ENCODE data around the gene FAT1. TPM values are rescaled to one million over a fixed set of nuclear protein-coding genes. Genes with fewer than 3 reads are reported as not detected.

Gene FAT1
- polyA plus RNA-seq, 1 experiment, result 489 TPM

DNA sequence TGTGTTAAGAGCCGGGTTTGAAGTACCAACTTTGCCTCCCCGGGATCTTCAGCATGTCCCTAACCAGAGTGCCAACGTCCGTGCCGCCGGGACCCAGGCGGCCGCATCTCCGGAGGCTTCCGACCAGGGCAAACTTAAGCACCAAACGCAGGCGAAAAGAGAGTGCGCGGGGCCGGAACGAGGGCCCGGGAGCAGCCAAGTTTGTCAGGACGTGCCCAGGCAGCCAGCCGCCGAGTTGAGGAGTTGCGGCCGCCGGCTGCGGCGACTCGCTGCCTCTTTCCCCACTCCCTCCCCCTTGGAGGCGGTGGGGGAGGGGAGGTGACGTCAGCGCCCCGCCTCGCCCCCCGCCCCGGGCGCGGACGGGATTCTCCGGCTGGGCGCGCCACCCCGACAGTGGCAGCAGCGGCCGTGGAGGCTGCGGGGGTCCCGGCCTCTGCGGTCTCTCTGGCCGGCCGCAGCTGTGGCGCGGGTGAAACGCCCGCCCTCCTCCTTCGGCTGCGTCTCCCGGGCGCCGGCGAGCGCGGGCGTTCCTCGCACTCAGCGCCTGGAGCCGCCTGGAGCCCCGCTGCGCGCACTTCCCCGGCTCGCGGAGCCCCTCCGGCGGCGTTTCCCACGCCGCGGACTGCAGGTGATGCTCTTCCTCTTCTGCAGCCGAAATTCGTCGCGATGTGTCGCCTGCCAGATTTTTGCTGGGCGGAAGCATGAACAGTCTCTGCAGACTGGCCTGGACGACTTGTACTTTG, 2.9 kb upstream of the FAT1 start:
- TF ChIP-seq, protein P1, sequence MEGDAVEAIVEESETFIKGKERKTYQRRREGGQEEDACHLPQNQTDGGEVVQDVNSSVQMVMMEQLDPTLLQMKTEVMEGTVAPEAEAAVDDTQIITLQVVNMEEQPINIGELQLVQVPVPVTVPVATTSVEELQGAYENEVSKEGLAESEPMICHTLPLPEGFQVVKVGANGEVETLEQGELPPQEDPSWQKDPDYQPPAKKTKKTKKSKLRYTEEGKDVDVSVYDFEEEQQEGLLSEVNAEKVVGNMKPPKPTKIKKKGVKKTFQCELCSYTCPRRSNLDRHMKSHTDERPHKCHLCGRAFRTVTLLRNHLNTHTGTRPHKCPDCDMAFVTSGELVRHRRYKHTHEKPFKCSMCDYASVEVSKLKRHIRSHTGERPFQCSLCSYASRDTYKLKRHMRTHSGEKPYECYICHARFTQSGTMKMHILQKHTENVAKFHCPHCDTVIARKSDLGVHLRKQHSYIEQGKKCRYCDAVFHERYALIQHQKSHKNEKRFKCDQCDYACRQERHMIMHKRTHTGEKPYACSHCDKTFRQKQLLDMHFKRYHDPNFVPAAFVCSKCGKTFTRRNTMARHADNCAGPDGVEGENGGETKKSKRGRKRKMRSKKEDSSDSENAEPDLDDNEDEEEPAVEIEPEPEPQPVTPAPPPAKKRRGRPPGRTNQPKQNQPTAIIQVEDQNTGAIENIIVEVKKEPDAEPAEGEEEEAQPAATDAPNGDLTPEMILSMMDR (IDR thresholded peaks at IDR 0.05; ENCODE audit: insufficient read depth, low read depth, low read length), result peak; percentile 31; the same call in 1 of the 2 replicates
- ChIA-PET CTCF (interaction anchor here (0.6 to 1.9 kb wide), 16 partner anchors 11 to 880 kb away, joined by 3 to 5 read pairs (median 3); no protein-coding TSS in a partner anchor), POLR2A (no interaction called here)
- peak overlapping the region; percentile 83 for H3K4me3 ChIP-seq (ENCODE audit: low read depth, low read length)
- no peaks in the 10 kb centered on the region for H3K36me3 ChIP-seq (ENCODE audit: control insufficient read depth, insufficient read depth, low read length)
- no peaks in the 10 kb centered on the region for H3K27me3 ChIP-seq (ENCODE audit: control insufficient read depth, insufficient read depth, low read length)
- no peak for DNase-seq (ENCODE audit: low read depth)

DNA sequence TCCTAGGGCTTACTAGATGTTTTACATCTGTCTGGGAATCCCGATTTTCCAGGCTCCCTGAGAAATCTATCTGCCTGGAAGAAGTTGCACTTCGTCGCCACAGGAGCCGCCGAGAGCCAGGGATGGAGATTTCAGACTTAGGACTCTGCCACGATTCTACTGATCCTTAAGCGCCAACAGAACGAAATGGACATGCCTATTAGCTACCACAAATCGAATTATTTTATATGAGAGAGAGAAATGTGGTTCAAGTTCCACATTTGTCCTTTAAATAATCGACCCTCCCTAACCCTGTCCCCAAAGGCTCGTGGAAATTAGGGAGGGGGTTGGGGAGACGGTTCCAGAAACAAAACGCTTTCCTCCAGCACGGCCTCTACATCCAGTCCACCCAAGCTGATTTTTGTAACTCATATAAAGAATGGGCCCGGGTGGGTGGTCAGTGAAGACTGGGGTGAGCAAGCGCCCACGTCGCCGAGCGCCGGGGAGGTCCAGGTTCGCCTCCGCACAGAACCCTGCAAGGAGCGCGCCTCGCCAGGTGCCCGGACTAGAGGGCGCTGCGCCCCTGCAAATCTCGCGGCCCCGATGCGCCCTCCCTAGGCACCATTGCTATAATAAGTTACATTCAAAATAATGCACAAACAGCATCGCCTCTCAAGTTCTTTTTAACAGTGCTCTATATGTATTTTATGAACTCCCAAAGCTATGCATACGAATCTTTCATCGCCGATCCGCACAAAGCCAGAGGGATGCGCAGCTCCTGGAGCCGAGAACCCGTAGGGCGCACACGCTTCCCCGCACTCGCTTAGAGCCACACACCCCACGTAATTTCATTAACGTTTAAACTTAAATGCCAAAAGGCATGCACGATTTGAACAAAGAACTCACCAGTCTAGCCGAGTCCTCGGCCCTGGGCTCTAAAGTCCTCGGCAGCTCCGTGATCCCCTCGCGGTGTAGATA, 2.1 kb upstream of the FAT1 start:
- CTCF ChIA-PET, result interaction anchor here (0.6 to 1.9 kb wide), 18 partner anchors 10 to 881 kb away, joined by 3 to 5 read pairs (median 3); no protein-coding TSS in a partner anchor
- Histone ChIP-seq H3K27me3 (ENCODE audit: control insufficient read depth, insufficient read depth, low read length) (no peaks in the 10 kb centered on the region), H3K36me3 (ENCODE audit: control insufficient read depth, insufficient read depth, low read length) (no peaks in the 10 kb centered on the region), H3K4me3 (ENCODE audit: low read depth, low read length) (peak overlapping the region; percentile 83)
- POLR2A ChIA-PET, result interaction anchor here (1.1 kb wide), 1 partner anchor 90 kb away, joined by 3 read pairs; no protein-coding TSS in a partner anchor
- TF ChIP-seq, protein P1 (IDR thresholded peaks at IDR 0.05; ENCODE audit: insufficient read depth, low read depth, low read length), result peak; percentile 87
- no peak for DNase-seq (ENCODE audit: low read depth)

DNA sequence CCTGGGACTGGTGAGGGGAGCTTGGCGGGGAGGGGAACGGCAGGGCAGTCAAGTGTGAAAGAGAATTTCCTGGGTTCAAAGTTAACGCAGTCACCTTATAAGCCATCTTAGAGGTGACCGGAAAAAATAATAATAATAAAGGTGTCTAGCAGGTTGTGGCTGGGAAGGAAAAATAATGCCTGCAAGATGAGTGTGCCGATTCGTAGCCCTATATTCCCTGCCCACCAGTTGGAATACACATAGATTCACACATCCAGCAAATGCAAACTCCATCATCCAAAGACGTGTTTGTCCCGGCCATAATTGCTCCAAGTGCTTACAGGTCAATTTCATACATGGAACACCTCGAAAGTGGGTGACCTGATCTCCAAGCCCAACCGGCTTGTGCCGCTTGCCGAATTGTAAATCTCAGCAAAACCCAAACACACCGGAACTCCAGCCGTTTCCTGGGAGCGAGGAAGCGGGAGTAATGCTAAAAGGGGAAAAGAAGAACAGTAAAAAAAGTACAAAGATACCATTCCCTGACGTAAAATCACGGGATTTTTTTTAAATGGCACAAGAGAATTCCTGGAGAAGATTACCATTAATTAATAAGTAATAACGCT, 1.3 kb upstream of the FAT1 start:
- no peaks in the 10 kb centered on the region for H3K27me3 ChIP-seq (ENCODE audit: control insufficient read depth, insufficient read depth, low read length)
- TF ChIP-seq, protein P1 (IDR thresholded peaks at IDR 0.05; ENCODE audit: insufficient read depth, low read depth, low read length), result no peak
- no peaks in the 10 kb centered on the region for H3K36me3 ChIP-seq (ENCODE audit: control insufficient read depth, insufficient read depth, low read length)
- ChIA-PET POLR2A (interaction anchor here (0.6 to 1.1 kb wide), 2 partner anchors 91 to 119 kb away, joined by 3 read pairs; no protein-coding TSS in a partner anchor), CTCF (interaction anchor here (0.6 to 1.9 kb wide), 13 partner anchors 16 to 882 kb away, joined by 3 to 5 read pairs (median 3); no protein-coding TSS in a partner anchor)
- DNase-seq (ENCODE audit: low read depth), result no peak
- H3K4me3 ChIP-seq (ENCODE audit: low read depth, low read length), result peak overlapping the region; percentile 83

DNA sequence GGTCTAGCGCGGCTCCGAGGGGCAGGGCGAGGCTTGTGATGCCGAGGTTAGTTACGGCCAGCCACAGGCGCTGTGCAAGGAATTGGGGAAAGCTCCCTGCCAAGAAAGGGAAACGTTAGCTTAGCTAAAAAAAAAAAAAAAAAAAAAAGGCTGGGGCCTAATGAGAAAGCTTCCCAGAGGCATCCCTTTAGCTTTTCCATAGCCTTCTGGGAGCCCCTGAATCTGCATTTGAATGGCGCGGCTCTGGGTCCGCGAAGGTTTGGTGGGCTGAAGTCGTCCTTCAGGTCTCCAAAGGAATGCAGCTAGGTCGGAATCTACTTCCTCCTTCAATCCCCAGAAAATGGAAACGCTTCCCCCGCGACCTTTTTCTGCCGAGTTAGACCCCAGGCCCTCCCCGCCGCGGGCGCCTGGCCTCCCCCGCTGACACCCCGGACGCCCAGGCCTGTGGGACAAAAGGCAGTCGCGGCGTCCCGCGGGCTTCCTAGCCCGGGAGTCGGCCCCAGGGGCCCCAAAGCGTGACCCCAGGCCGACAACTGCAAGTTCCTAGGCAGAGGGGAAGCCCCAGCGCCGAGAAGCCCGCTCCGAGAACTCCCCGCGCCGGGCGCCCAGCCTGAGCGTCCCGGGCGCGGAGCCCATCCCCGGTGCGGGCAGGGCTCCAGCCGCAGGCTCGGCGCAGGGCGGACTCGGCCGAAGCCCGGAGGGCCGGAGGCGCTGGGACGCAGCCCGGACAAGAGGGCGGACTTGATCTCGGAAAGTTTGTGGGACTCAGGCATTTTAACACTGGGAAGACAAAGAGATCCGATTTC, 605 bp upstream of the FAT1 start:
- Histone ChIP-seq H3K36me3 (ENCODE audit: control insufficient read depth, insufficient read depth, low read length) (no peaks in the 10 kb centered on the region), H3K27me3 (ENCODE audit: control insufficient read depth, insufficient read depth, low read length) (no peaks in the 10 kb centered on the region), H3K4me3 (ENCODE audit: low read depth, low read length) (peak overlapping the region; percentile 83)
- TF ChIP-seq, protein P1 (IDR thresholded peaks at IDR 0.05; ENCODE audit: insufficient read depth, low read depth, low read length), result no peak
- POLR2A ChIA-PET, result interaction anchor here (0.6 to 0.7 kb wide), 3 partner anchors 48 to 605 kb away, joined by 3 to 8 read pairs (median 4); no protein-coding TSS in a partner anchor
- CTCF ChIA-PET, result interaction anchor here (0.9 to 1.9 kb wide), 5 partner anchors 54 to 448 kb away, joined by 3 to 5 read pairs (median 3); no protein-coding TSS in a partner anchor
- DNase-seq (ENCODE audit: low read depth), result no peak

Measured in BJ (cell line).